NAMALWA (cell line): Measurements from ENCODE around the gene SLC12A9.
"Not testable (repeated sequence)": the region's sequence is repeated elsewhere in the genome, so short reads cannot be mapped to it uniquely, and the experiment has no call there.

ENCODE experiments used
- DNase-seq: peaks from one replicate; pipeline ENCODE4 v3.0.0-alpha.2; 2015; ENCODE audit warnings: low spot score

Gene SLC12A9

GRCh38 chr7:100895956-100896731 is 43.6 kb downstream of the SLC12A9 start:
- peak; percentile 38 for DNase-seq

GRCh38 chr7:100896732-100897608 is 44.5 kb downstream of the SLC12A9 start:
- peak; percentile 69 for DNase-seq

GRCh38 chr7:100897772-100898454 is 45.4 kb downstream of the SLC12A9 start:
- no peak for DNase-seq

GRCh38 chr7:100899432-100899831 is 46.9 kb downstream of the SLC12A9 start:
- no peak for DNase-seq

GRCh38 chr7:100900978-100901377 is 48.5 kb downstream of the SLC12A9 start:
- no peak for DNase-seq

- DNase-seq: no peak
Observed at GRCh38 chr7:100901921-100902332, 49.4 kb downstream of the SLC12A9 start.

GRCh38 chr7:100902638-100903037 is 50.1 kb downstream of the SLC12A9 start:
- DNase-seq: no peak

- DNase-seq: no peak
Observed at GRCh38 chr7:100908512-100908911, 56.0 kb downstream of the SLC12A9 start.

- not testable (repeated sequence) for DNase-seq
Observed at GRCh38 chr7:100910443-100910842, 57.9 kb downstream of the SLC12A9 start.

- no peak for DNase-seq
Observed at GRCh38 chr7:100911484-100911883, 59.0 kb downstream of the SLC12A9 start.

- no peak for DNase-seq
Observed at GRCh38 chr7:100914208-100914878, 61.8 kb downstream of the SLC12A9 start.

GRCh38 chr7:100914879-100915447 is 62.5 kb downstream of the SLC12A9 start:
- no peak for DNase-seq
